NCI-H774 (cell line): ENCODE measurements around the gene RANBP1.
"Not testable (repeated sequence)": the region's sequence is repeated elsewhere in the genome, so short reads cannot be mapped to it uniquely, and the experiment has no call there.

Experiments
- DNase-seq: peaks from one replicate; lab custom pipeline; 2025; lab: John Stamatoyannopoulos, UW

Gene RANBP1

DNA sequence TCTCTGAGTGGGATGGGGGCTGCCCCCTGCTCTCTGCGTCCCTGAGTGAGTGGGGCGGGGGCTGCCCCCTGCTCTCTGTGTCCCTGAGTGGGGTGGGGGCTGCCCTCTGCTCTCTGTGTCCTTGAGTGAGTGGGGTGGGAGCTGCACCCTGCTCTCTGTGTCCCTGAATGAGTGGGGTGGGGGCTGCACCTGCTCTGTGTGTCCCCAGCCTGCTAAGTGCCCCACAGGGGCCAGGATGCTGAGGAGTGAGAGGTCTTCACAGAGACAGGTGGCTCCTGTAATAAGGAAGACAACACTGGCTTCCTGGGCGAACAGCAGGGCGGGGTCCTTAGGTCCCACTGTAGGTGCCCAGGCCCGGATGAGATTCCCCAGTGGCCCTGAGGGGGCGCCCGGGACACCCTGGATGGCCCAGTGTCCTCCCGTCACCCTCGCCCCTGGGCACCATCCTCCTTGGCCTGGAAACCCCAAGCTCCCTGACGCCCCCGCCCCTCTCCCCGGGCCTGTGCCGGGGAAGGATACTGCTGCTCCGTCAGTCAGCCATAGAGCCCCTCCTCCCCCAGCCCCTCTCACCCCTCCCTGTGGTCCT, 38.8 kb downstream of the RANBP1 start:
- DNase-seq, result no peak

DNA sequence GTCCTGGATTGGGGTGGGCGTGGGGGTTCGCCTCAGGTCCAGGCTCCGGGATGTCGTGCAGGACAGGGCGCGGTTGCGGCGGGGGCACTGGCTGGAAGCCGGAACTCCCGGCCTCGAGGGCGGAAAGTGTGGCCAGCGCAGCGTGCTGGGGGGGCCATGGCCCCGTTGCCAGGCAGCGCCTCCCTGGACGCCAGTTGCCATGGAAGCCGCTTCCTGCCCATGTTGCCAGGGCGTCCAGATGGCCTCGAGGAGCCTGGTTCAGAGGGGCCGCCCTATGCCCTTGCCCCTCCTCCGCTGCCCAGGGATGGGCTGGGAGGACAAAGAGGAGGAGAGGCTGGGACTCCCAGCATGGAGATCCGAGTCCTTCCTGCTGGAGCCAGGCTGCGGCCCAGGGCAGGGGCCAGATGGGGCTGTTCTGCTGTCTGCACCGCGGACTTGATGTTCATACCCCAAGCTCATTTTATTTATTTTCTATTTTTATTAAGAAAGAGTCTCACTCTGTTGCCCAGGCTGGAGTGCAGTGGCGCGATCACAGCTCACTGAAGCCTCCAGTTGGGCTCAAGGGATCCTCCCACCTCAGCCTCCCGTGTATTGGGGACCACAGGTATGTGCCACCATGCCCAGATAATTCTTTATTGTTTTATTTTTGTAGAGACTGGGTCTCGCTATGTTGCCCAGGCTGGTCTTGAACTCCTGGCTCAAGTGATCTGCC, 39.6 kb downstream of the RANBP1 start:
- peak; percentile 80 for DNase-seq

- no peak for DNase-seq
Observed at GRCh38 chr22:20156042-20156389, 40.1 kb downstream of the RANBP1 start.

DNA sequence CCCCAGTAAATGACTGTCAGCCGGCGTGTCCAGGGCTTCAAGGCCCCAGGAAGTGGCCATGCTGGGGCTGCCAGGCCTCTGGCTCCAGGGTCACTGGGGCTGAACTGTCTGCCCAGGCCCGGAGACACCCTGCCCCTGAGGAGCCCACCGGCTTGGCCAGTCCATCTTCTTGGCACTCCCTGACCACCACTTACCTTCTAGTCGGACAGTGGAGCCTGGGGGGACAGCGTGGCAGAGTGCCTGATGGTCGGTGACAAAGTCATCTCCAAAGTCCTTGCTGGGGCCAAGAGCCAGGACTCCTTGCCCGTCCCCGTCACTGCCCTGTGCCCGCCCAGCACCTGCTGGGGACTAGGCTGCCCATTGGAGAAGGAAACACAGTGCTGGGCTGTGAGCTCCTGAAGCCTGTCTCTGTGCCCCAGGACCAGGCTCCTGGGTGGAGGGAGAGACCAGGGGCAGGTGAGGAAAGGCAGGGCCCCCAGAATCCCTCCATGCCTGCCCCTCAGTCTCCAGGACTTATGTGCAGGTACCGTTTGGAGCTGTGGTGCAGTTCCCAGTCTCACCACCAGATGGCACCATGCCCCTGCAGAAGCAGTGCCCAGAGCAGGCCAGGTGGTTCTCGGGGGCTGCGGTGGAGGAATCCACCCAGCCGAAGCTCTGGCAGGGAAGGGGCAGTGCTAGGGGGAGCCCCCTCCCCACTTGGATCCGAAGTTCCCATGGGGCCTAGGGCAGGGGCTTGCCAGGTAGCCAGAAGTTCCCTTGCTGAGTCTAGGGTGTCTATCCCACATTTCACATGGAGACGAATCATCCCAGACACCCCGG, 40.9 kb downstream of the RANBP1 start:
- peak; percentile 51 for DNase-seq

- no peak for DNase-seq
Observed at GRCh38 chr22:20157430-20158183, 41.7 kb downstream of the RANBP1 start.

DNA sequence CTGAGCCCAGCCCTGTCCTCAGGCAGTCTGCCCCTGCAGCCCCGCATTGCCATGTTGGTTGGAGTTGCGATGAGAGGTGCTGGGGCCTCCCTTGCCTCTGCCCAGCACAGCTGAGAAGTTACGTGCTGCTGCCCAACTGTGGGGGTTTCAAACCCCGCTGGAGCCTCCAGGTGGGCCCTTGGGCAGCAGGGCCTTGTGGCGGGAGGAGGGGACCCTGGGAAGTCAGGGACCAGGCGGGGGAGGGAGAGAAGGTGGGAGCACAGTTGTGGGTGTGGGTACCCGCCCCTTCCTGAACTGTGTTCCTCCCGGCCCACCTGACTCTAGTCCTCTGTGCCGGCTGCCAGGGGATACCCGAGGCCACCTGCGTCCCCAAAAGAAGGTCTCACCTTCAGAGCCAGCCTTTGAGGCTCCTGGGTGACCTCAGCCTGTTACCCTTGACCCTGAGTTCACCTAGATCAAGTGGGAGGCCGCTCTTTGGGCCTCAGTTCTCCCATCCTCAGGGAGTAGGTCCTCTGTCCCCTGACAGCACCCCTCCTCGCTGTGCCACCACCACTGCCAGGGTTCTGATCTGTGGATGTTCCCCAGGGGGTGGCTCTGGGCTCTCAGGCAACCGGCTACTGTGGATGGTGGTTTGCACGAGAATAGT, 42.6 kb downstream of the RANBP1 start:
- no peak for DNase-seq

DNA sequence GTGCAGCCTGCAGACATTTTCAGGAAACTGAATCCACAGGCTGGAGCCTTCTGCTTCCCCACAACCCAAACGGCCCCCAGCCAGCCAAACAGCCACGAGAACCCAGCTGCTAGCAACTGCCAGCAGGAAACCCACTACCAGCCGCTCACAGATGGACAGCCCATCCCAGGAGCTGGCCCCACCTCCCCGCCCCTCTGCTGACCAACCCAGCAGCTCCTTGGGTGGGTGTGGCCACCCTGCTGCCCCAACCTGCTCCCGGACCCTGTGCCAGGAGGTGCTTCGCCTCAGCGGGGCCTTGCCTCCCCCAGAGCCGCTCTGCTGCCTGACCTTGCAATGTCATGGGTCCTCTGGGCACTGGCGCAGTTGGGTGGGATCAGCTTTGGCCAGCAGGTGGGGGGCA, 43.2 kb downstream of the RANBP1 start:
- no peak for DNase-seq

- not testable (repeated sequence) for DNase-seq
Observed at GRCh38 chr22:20159531-20159930, 43.6 kb downstream of the RANBP1 start.

DNA sequence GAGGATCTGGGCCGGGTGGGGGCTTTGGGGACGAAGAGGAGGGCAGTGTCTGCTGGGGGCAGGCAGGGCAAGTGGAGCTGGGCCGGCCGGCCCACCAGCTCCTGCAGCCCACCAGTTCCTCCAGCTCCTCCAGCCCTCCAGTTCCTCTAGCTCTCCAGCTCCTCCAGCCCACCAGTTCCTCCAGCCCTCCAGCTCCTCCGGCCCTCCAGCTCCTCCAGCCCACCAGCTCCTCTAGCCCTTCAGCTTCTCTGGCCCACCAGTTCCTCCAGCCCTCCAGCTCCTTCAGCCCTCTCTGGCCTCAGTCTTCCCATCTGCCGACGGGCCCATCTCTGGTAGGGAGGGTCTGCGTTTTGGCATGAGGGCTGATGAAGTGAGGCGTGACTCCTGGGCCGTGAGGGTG, 44.1 kb downstream of the RANBP1 start:
- no peak for DNase-seq

- DNase-seq, result no peak
Observed at GRCh38 chr22:20164863-20165262, 49.0 kb downstream of the RANBP1 start.

- DNase-seq, result no peak
Observed at GRCh38 chr22:20165421-20165820, 49.5 kb downstream of the RANBP1 start.

DNA sequence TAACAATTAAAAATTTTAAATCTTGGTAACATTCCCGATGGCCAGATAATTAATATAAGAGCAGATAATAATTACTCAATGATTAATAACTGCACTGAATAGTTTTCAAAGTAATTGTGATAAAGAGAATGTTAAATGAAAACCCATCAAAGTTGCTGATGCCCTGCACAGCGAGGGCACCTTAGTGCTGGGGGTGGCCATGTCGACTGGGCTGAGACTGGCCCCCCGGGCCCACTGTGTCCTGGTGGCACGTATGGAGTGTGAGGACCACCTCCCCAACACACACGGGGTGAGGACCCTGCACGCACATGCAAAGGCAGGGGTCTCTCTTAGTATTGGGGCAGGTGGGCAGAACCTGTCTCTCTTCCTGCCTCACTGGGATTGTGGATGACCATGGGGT, 50.0 kb downstream of the RANBP1 start:
- no peak for DNase-seq

- DNase-seq, result no peak
Observed at GRCh38 chr22:20166703-20167102, 50.8 kb downstream of the RANBP1 start.

- no peak for DNase-seq
Observed at GRCh38 chr22:20167643-20168322, 51.9 kb downstream of the RANBP1 start.

- DNase-seq, result no peak
Observed at GRCh38 chr22:20169253-20169822, 53.4 kb downstream of the RANBP1 start.

- DNase-seq, result no peak
Observed at GRCh38 chr22:20170170-20170569, 54.3 kb downstream of the RANBP1 start.

GRCh38 chr22:20171288-20172140, 55.6 kb downstream of the RANBP1 start:
- no peak for DNase-seq

GRCh38 chr22:20172141-20172613, 56.3 kb downstream of the RANBP1 start:
- DNase-seq, result no peak

- no peak for DNase-seq
Observed at GRCh38 chr22:20173246-20173645, 57.3 kb downstream of the RANBP1 start.

DNA sequence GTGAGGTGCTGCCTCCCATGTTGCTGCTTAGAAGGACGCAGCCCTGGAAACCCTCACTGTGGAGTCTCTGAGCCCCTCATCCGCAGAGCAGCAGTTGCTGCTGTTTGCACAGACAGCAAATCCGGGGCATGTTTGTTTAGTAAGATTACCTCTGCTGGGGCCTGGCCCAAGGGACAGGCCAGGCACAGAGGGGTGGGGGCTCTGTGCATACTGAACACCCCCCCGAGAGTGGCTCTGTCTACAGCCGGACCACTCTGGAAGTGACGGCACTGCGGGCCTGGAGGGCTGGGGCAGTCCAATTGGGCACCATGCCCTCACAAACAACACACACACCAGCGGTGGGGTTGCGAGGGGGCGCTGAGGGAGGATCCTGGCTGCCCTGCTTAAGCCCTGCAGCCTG, 57.9 kb downstream of the RANBP1 start:
- DNase-seq, result no peak
